Vagina (tissue), 2 donors: Measurements from ENCODE around the gene ZNF521. TPM values are rescaled to one million over a fixed set of nuclear protein-coding genes. Genes with fewer than 3 reads are reported as not detected.

Experiments used
- DNase-seq, 2 donors: peaks; one replicate each; pipeline ENCODE4 v3.0.0-alpha.2; 2017; ENCODE audit errors: extremely low spot score in 2 of 2
- H3K27ac ChIP-seq: fragments of 200-600 bp; sonication (generic); one replicate; pipeline ENCODE4 v1.5.1; 2019
- H3K27me3 ChIP-seq: fragments of 200-600 bp; sonication (generic); one replicate; pipeline ENCODE4 v1.5.1; 2019
- H3K36me3 ChIP-seq, 2 donors: fragments of 200-600 bp; sonication (generic); one replicate each; pipeline ENCODE4 v1.5.1; 2017 to 2019
- H3K4me1 ChIP-seq: fragments of 200-600 bp; sonication (generic); one replicate; pipeline ENCODE4 v1.5.1; 2019
- H3K4me3 ChIP-seq, 2 donors: fragments of 200-600 bp; sonication (generic); 1 replicate in 1 of 2; 2 replicates in 1 of 2; pipeline ENCODE4 v1.5.1; 2016 to 2019
- H3K9me3 ChIP-seq: fragments of 200-600 bp; sonication (generic); one replicate; pipeline ENCODE4 v1.5.1; 2019
- POLR2A ChIP-seq, 2 donors: fragments of 450-650 bp; IDR thresholded peaks; one replicate each; pipeline ENCODE4 v1.6.1; 2017; ENCODE audit warnings: antibody characterized with exemption in 2 of 2, mild to moderate bottlenecking in 2 of 2, moderate library complexity in 2 of 2
- POLR2AphosphoS5 ChIP-seq, 2 donors: sonication (generic); formaldehyde crosslinking; IDR thresholded peaks; one replicate each; pipeline ENCODE4 v1.9.0; 2017; ENCODE audit warnings: antibody characterized with exemption in 2 of 2, mild to moderate bottlenecking in 2 of 2, low read depth in 1 of 2; ENCODE audit not compliant: insufficient read depth in 1 of 2
- intact Hi-C: fragments of 100-400 bp; cut with DNase I; formaldehyde crosslinking; loops from one replicate; pipeline ENCODE4 v1.15.1; 2023
- total RNA-seq: library from RNA; depleted of rRNA; stranded (reverse); fragments of >200 nt; gene quantifications from one replicate; pipeline ENCODE4 v1.2.3, GENCODE V29; 2016
- TF ChIP-seq, protein P1 (sequence below), 3 experiments: fragments of 450-650 bp in 2 of 3; fragments of 200-600 bp in 1 of 3; sonication (generic) in 1 of 3; IDR thresholded peaks; one replicate each; pipeline ENCODE4 v1.5.1; 2017 to 2019; ENCODE audit warnings: antibody characterized with exemption in 3 of 3, mild to moderate bottlenecking in 2 of 3, moderate library complexity in 2 of 3

ZNF521 gene
- total RNA-seq, 1 donor from 2014 or later, result 18.7 TPM

DNA sequence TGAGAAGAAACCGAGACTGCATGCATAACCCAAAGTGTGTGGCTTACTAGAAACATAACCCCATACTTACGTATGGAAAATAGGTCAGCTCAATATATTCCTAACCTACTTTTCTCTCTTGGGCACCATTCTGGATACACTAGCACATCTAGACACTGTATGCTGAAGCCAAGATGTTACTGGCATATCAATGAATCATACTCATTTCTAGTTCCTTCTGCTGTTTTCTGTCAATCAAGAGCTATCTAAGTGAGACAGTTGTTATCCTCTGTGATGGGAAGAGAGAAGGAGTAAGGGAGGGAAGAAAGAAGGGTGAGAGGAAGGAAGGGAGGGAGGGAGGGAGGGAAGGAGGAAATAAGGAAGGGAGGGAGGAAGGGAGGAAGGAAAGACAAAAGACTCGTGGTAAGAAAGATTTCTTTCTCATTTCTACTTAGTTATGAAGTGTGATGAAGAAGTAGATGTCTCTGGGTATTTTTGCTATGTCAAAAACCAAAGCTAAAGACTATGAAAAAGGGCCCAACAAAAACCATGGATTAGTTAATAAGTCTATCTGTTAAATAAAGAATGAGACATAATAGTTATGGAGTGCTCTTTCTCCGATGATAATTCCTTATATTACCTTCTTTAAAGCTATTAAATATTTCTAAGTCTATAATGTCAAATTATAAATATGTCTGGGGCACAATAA, 248.4 kb downstream of the ZNF521 start:
- no peak overlapping the region for H3K27ac ChIP-seq
- peaks cover 24% of the 10 kb centered on the region for H3K4me1 ChIP-seq
- no peak for TF ChIP-seq POLR2AphosphoS5 (IDR thresholded peaks at IDR 0.05; ENCODE audit: insufficient read depth in 1 of 2, low read depth in 1 of 2)
- TF ChIP-seq, protein P1, sequence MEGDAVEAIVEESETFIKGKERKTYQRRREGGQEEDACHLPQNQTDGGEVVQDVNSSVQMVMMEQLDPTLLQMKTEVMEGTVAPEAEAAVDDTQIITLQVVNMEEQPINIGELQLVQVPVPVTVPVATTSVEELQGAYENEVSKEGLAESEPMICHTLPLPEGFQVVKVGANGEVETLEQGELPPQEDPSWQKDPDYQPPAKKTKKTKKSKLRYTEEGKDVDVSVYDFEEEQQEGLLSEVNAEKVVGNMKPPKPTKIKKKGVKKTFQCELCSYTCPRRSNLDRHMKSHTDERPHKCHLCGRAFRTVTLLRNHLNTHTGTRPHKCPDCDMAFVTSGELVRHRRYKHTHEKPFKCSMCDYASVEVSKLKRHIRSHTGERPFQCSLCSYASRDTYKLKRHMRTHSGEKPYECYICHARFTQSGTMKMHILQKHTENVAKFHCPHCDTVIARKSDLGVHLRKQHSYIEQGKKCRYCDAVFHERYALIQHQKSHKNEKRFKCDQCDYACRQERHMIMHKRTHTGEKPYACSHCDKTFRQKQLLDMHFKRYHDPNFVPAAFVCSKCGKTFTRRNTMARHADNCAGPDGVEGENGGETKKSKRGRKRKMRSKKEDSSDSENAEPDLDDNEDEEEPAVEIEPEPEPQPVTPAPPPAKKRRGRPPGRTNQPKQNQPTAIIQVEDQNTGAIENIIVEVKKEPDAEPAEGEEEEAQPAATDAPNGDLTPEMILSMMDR (IDR thresholded peaks at IDR 0.05), result no peak
- no peak for TF ChIP-seq POLR2A (IDR thresholded peaks at IDR 0.05)
- intact Hi-C loops, result no loop called here
- no peaks in the 10 kb centered on the region for H3K9me3 ChIP-seq
- no peaks in the 10 kb centered on the region for H3K27me3 ChIP-seq
- no peak overlapping the region for H3K4me3 ChIP-seq
- no peak for DNase-seq
- no peaks in the 10 kb centered on the region for H3K36me3 ChIP-seq

DNA sequence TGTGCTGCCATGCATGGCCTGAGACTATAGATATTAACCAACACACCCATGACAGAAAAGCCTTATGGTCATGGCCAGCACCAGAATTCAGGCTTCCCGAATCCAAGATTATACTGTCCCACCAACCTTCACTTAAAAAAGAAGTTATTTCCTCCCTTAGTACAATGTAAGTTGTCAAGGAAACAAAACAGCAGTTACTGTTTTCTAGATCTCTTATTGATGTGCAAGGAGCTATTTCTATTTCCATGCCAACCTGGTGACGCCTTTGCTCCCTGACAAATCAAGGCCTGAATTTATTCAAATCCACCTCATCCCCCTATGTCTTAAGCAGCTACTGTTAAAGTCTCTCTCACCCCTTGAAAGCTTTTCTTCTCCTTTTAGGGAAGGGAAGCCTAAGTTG, 249.3 kb downstream of the ZNF521 start:
- DNase-seq, result no peak
- no peak overlapping the region for H3K4me3 ChIP-seq
- peaks cover 24% of the 10 kb centered on the region for H3K4me1 ChIP-seq
- intact Hi-C loops, result no loop called here
- no peaks in the 10 kb centered on the region for H3K36me3 ChIP-seq
- H3K27me3 ChIP-seq, result no peaks in the 10 kb centered on the region
- no peaks in the 10 kb centered on the region for H3K9me3 ChIP-seq
- no peak for TF ChIP-seq POLR2A (IDR thresholded peaks at IDR 0.05)
- TF ChIP-seq POLR2AphosphoS5 (IDR thresholded peaks at IDR 0.05; ENCODE audit: insufficient read depth in 1 of 2, low read depth in 1 of 2), result no peak
- TF ChIP-seq, protein P1 (IDR thresholded peaks at IDR 0.05), result no peak
- H3K27ac ChIP-seq, result no peak overlapping the region

DNA sequence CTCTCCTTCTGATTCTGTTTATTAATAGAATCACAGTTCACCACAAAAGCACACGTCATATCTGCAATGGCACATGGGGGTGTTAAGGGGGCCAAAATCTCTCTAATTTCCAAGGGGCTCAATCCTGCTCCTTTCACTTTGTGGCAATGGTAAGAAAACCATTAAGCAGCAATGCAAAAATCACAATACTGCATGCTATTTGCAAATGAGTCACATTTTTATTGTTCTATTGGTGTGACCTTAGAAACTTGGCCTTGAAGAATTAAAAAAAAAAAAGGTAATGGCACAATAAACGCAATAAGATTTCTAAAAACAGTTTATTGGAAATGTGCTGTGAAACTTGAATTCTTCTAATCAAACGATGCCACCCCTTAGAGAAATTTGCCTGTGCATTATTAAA, 251.5 kb downstream of the ZNF521 start:
- intact Hi-C loops, result no loop called here
- no peaks in the 10 kb centered on the region for H3K27me3 ChIP-seq
- H3K4me1 ChIP-seq, result peaks cover 24% of the 10 kb centered on the region
- TF ChIP-seq, protein P1 (IDR thresholded peaks at IDR 0.05), result no peak
- TF ChIP-seq POLR2AphosphoS5 (IDR thresholded peaks at IDR 0.05; ENCODE audit: insufficient read depth in 1 of 2, low read depth in 1 of 2), result no peak
- no peak for TF ChIP-seq POLR2A (IDR thresholded peaks at IDR 0.05)
- no peaks in the 10 kb centered on the region for H3K36me3 ChIP-seq
- no peak overlapping the region for H3K27ac ChIP-seq
- H3K9me3 ChIP-seq, result no peaks in the 10 kb centered on the region
- DNase-seq, result no peak
- H3K4me3 ChIP-seq, result no peak overlapping the region

DNA sequence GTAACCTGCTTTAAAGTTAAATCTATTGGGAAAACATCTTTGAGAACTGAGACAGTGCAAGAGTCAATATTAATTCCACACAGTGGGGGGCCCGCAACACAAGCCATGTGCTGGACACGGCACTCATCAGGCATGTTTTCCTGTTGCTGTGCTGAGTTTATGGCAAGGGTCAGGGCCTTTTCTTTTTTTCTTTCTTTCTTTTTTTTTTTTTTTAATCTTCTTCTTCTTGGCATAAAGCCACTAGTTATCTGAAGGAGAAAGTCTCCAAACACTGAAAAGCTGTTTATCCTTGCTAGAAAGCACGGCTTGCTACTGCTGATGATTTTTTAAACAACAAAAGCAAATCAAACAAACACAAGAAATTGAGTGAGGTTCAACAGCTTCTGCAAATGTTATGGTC, 252.1 kb downstream of the ZNF521 start:
- TF ChIP-seq POLR2AphosphoS5 (IDR thresholded peaks at IDR 0.05; ENCODE audit: insufficient read depth in 1 of 2, low read depth in 1 of 2) (no peak), POLR2A (IDR thresholded peaks at IDR 0.05) (no peak)
- TF ChIP-seq, protein P1 (IDR thresholded peaks at IDR 0.05), result no peak
- Histone ChIP-seq H3K27me3 (no peaks in the 10 kb centered on the region), H3K4me1 (peaks cover 24% of the 10 kb centered on the region), H3K4me3 (no peak overlapping the region), H3K27ac (no peak overlapping the region), H3K36me3 (no peaks in the 10 kb centered on the region), H3K9me3 (no peaks in the 10 kb centered on the region)
- intact Hi-C loops, result no loop called here
- no peak for DNase-seq

DNA sequence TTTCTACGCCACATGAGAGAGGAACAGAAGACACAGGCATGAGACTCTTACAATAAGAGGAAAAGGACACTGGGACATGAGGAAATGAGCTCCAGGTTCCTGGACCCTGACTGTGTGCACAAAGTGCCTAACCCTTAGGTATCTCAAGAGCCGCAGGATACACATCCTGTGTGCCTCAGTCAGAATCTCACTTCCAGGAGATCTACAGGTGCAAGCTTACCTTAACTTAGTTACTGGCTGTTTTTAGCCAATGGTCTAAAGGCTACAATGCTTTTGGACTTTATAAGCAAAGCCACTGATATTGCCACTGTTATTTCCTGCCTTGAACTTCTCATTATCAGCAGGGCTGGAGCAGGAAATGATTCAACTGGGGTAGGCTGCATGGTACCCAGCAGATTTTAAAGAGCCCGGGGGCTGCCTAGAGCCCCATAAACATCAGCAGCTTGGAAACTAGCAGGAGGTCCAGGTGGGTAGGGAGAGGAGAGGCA, 254.4 kb downstream of the ZNF521 start:
- Histone ChIP-seq H3K36me3 (no peaks in the 10 kb centered on the region), H3K4me1 (peaks cover 23% of the 10 kb centered on the region), H3K27me3 (no peaks in the 10 kb centered on the region), H3K4me3 (no peak overlapping the region), H3K27ac (no peak overlapping the region), H3K9me3 (no peaks in the 10 kb centered on the region)
- intact Hi-C loops, result no loop called here
- no peak for DNase-seq
- TF ChIP-seq POLR2AphosphoS5 (IDR thresholded peaks at IDR 0.05; ENCODE audit: insufficient read depth in 1 of 2, low read depth in 1 of 2) (no peak), POLR2A (IDR thresholded peaks at IDR 0.05) (no peak)
- TF ChIP-seq, protein P1 (IDR thresholded peaks at IDR 0.05), result no peak
